Stomach smooth muscle (tissue), 2 donors: ENCODE data around the gene AMBRA1.

ENCODE experiments used
- H3K27ac ChIP-seq: one replicate; pipeline ENCODE4 v1.7.0; 2013; ENCODE audit warnings: mild to moderate bottlenecking, low read length, inconsistent platforms
- H3K27me3 ChIP-seq, 2 donors: one replicate each; pipeline ENCODE4 v1.7.0; 2013; ENCODE audit warnings: low read length in 2 of 2; ENCODE audit not compliant: insufficient read depth in 2 of 2, control insufficient read depth in 1 of 2
- H3K36me3 ChIP-seq, 2 donors: one replicate each; pipeline ENCODE4 v1.7.0; 2013; ENCODE audit warnings: low read length in 2 of 2; ENCODE audit not compliant: control insufficient read depth in 2 of 2, insufficient read depth in 2 of 2
- H3K4me1 ChIP-seq: one replicate; pipeline ENCODE4 v1.7.0; 2013; ENCODE audit warnings: low read length; ENCODE audit not compliant: control insufficient read depth, insufficient read depth
- H3K4me3 ChIP-seq, 2 donors: one replicate each; pipeline ENCODE4 v1.7.0; 2013; ENCODE audit warnings: low read length in 2 of 2
- H3K9ac ChIP-seq, 2 donors: one replicate each; pipeline ENCODE4 v1.7.0; 2013; ENCODE audit warnings: low read length in 2 of 2, mild to moderate bottlenecking in 1 of 2
- H3K9me3 ChIP-seq, 2 donors: one replicate each; pipeline ENCODE4 v1.7.0; 2013; ENCODE audit warnings: low read length in 2 of 2; ENCODE audit not compliant: control insufficient read depth in 2 of 2
- donor health status: healthy.
- donor health status: Pancreatic carcinoma.

The AMBRA1 gene

DNA sequence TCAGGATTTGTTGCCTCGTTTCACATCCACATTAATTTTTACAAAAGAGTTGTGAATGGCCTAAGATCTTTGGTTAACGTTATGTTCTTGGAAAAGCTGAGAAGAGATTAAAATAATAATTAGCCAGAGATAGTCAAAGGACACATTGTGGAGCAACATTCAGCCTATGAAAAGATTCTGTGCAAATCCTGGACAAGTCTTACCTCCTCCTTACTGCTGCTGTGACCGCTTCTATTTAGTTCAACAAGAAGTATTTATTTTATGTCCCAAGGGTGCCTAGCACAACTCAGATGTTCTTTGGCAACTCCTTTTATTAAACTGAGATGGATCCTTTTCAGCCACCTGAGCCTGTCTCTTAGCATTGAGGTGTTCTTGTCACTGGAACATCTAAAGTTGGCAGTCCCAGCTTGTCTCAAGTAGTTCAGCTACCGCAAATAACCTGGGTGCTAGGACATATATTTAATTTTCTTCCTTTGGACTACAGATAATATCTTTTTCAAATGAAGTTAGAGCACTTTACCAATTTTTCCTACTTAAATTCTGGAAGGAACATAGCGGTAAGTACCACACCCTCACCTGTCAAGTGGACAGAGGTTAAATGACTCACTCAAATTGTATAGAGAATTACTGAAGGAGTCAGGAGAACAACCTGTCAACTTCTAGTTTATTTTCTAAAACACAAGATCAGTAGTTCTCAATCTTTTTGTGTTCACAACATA, 121.7 kb downstream of the AMBRA1 start:
- H3K4me3 ChIP-seq, result no peak overlapping the region
- no peak overlapping the region for H3K9ac ChIP-seq
- peaks cover 3 to 4% of the 10 kb centered on the region in 2 donors for H3K36me3 ChIP-seq
- no peaks in the 10 kb centered on the region for H3K27me3 ChIP-seq
- H3K9me3 ChIP-seq, result no peaks in the 10 kb centered on the region
- H3K27ac ChIP-seq, result no peak overlapping the region
- no peaks in the 10 kb centered on the region for H3K4me1 ChIP-seq

DNA sequence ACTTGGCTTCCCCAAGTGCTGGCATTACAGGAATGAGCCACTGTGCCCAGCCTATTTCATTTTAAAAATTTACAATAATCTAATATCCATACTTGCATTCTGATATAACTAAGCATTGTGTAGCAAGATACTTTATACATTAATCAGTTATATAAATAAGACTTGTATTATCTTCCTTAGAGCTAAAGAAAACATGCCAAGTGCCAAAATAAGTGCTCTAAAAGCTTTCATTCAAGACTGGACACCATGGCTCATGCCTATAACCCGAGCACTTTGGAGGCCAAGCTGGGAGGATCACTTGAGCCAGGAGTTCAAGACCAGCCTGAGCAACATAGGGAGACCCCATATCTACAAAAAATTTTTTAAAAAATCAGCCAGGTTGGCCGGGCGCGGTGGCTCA, 123.9 kb downstream of the AMBRA1 start:
- Histone ChIP-seq H3K9me3 (no peaks in the 10 kb centered on the region), H3K27me3 (no peaks in the 10 kb centered on the region), H3K4me3 (no peak overlapping the region), H3K36me3 (peaks cover 3 to 4% of the 10 kb centered on the region in 2 donors), H3K27ac (no peak overlapping the region), H3K9ac (no peak overlapping the region), H3K4me1 (no peaks in the 10 kb centered on the region)

DNA sequence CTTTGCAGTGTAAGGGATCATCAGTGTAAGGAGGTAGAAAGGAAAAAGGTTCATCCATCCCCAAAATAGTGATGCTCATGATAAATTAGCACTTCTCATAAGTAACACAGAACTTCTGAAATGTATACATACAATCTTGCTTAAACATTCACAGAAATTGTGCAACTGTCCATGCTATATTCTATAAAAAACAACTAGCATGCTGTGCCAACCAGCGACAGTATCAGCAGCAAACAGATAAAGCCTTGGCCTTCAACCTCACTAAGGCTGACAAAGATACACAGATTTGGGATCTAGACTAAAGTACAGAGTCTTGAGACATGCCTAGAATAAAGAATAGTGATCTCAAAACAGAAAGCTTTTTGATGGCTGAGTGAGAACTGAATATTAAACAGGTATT, 128.1 kb downstream of the AMBRA1 start:
- Histone ChIP-seq H3K27ac (no peak overlapping the region), H3K9me3 (no peaks in the 10 kb centered on the region), H3K4me1 (no peaks in the 10 kb centered on the region), H3K9ac (no peak overlapping the region), H3K27me3 (no peaks in the 10 kb centered on the region), H3K36me3 (peaks cover 3 to 4% of the 10 kb centered on the region in 2 donors), H3K4me3 (no peak overlapping the region)

DNA sequence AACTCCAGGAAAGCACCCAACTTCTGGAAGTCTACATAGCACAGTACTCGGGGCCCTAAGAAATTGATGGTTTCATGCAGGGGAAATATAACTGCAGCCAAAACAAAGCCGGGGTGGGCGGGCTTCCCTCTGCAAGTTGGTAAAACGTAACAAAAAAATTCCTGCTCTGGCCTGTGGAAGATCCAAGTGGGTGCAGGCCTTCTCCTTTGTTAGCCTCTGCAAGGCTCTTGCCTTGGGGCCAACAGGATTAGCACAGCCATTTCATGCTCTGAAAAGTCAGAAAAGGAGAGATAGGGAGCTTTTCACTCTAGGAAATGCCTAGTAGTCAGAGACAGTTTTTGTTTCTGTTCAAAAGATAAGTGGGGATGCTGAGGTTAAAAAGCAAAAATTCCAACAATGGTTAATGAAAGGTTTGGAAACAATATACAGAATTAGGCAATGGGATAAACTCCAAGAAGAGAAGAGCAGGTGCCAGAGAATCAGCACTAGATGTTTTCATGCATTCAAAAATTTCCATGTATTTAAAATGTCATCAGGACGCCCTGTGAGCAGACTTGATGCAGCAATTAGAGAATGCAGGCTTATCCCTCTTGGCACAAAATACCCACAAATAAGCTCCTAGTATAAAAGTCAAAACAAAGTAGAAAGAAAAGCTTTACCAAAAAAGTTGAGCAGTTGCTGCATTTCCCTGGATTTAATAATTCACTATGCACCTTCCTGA, 130.0 kb downstream of the AMBRA1 start:
- H3K4me1 ChIP-seq, result no peaks in the 10 kb centered on the region
- no peak overlapping the region for H3K9ac ChIP-seq
- H3K4me3 ChIP-seq, result no peak overlapping the region
- H3K36me3 ChIP-seq, result peaks cover 3 to 4% of the 10 kb centered on the region in 2 donors
- H3K27ac ChIP-seq, result no peak overlapping the region
- H3K27me3 ChIP-seq, result no peaks in the 10 kb centered on the region
- no peaks in the 10 kb centered on the region for H3K9me3 ChIP-seq

DNA sequence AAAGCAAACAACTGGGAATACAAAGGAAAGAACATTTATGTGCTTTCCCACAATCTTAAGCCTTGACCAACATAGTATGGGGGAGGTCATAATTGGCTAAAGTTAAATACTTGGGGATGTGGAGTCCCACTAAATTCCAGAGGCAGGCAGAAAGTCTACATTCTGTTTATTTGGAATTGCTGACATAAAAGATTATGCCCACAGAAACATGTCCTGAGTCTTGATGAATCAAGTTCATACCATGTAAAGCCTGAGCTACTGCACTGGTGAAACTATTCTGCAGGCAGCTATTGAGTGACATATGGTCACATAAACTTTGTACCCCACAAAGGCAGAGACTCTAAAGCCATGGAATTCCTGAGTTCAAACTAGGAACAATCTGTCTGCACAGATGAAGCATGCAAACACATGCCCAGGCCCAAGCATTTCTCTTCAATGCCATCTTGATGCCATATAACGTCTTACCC, 132.3 kb downstream of the AMBRA1 start:
- H3K36me3 ChIP-seq, result no peaks in the 10 kb centered on the region
- H3K9me3 ChIP-seq, result no peaks in the 10 kb centered on the region
- H3K27ac ChIP-seq, result no peak overlapping the region
- H3K9ac ChIP-seq, result no peak overlapping the region
- H3K27me3 ChIP-seq, result no peaks in the 10 kb centered on the region
- no peaks in the 10 kb centered on the region for H3K4me1 ChIP-seq
- H3K4me3 ChIP-seq, result no peak overlapping the region

DNA sequence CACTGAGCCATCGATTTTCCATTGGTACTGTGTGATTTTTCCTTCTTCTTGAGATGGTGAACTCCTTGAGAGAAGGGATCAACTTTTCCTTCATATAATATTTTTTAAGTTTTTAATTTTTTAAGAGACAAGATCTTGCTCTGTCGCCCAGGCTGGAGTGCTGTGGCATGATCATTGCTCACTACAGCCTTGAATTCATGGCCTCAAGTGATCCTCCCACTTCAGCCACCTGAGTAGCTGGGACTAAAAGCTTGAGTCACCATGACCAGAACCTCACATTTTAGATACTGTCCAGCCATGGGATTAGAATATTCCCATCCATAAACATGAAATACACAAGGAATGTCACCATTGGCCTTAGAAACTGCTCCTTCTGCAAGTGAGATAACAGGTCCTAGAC, 135.3 kb downstream of the AMBRA1 start:
- Histone ChIP-seq H3K4me1 (no peaks in the 10 kb centered on the region), H3K9me3 (no peaks in the 10 kb centered on the region), H3K9ac (no peak overlapping the region), H3K4me3 (no peak overlapping the region), H3K27ac (no peak overlapping the region), H3K27me3 (no peaks in the 10 kb centered on the region), H3K36me3 (no peaks in the 10 kb centered on the region)

DNA sequence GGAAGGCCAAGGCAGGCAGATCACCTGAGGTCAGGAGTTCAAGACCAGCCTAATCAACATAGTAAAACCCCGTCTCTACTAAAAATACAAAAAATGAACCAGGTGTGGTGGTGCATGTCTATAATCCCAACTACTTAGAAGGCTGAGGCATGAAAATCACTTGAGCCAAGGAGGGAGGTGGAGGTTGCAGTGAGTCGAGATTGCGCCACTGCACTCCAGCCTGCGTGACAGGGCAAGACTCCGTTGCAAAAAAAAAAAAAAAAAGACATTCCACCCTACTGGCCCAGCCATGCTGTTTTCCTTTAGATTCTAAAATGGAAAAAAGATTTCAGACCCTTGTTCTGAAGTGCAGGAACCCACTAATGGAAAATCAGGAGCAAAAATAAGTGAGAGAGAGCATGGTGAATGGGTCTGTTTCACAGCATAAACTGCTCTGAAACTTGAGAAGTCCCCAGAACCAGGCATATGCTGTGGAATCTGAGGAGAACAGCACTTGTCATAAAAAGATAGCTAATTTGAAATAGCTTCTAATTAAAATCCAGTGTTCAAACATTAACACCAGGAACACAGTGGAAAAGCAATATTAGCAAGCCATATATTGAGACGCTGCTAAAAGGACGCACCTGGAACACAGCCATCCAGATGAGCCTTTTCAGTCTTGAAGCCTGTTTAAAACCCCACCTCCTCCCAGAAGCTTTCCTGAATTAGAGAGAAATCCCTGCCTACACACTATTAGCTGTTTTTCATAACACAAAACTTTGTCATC, 136.0 kb downstream of the AMBRA1 start:
- Histone ChIP-seq H3K9ac (no peak overlapping the region), H3K4me3 (no peak overlapping the region), H3K27me3 (no peaks in the 10 kb centered on the region), H3K36me3 (no peaks in the 10 kb centered on the region), H3K9me3 (no peaks in the 10 kb centered on the region), H3K27ac (no peak overlapping the region), H3K4me1 (no peaks in the 10 kb centered on the region)

DNA sequence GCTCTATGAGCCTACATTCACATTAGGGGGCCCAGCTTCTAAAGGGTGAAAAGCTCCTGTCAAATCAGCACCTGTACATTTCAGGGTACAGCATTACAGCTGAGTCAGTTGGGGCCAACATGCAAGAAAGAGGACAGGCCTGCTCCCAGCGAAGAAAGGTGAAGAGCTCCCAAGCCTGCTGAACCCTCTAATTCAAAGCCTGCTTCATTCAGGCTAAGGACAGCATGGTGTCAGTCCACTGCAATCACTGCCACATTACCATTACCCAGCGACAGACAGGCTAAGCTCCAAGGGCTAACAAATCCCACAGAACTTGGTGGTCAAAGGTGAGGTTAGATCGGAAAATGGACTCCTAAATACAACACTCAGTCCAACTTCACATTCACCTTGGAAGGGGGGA, 136.8 kb downstream of the AMBRA1 start:
- Histone ChIP-seq H3K9me3 (no peaks in the 10 kb centered on the region), H3K27me3 (no peaks in the 10 kb centered on the region), H3K4me1 (no peaks in the 10 kb centered on the region), H3K9ac (no peak overlapping the region), H3K27ac (no peak overlapping the region), H3K4me3 (no peak overlapping the region), H3K36me3 (no peaks in the 10 kb centered on the region)

DNA sequence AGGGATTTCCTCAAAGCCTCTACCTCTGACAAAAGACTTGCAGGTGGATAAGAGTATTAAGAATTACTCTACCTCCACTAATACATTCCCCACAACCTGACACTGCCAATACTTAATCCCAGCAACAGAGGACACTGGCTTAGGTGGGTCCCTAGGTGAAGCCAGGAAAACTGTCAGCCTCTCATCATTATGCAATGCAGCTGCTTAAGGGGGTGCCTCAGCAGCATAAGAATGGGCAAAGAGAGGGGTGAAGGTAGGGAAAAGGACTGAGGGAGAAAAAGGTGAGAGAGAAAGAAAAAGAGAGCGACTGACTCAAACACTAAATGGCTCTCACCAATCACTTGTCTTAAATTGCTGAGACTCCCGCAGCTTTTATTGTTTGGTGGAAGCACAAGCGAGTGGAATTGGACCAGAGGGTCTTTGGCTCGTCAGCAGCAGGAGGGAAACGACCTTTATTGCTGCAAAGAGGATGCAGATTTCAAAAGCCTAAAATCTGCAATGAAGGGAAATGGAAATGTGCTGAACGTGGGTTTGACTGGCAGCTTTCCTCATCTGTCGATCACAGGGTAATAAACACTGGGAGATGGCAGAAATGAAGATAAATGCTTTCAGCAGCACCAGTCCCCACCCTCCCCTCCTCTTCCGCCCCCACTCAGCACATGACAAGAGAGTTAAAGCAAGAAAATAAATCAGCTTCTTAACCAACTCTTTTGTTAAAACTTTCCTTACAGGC, 137.4 kb downstream of the AMBRA1 start:
- Histone ChIP-seq H3K27ac (no peak overlapping the region), H3K4me1 (no peaks in the 10 kb centered on the region), H3K9ac (no peak overlapping the region), H3K36me3 (no peaks in the 10 kb centered on the region), H3K9me3 (no peaks in the 10 kb centered on the region), H3K27me3 (no peaks in the 10 kb centered on the region), H3K4me3 (no peak overlapping the region)

DNA sequence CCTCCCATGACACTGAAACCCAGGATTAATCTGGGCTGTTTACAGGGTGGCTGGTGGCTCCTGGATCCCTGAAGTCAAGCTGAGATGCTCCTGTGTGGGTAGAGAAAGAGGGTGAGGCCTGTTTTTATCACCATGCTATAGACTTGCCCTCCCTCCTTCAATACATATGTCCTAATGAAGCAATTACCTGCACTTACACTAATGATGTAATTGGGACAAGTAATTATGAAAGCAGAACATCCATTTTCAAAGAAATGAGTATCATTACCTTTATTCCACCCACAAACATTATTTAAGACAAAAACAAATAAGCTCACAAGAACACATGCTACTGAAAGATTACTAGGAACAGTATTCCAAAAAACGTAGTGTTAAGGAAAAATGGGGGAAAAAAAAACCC, 138.0 kb downstream of the AMBRA1 start:
- H3K9ac ChIP-seq, result no peak overlapping the region
- H3K9me3 ChIP-seq, result no peaks in the 10 kb centered on the region
- H3K27me3 ChIP-seq, result no peaks in the 10 kb centered on the region
- no peak overlapping the region for H3K27ac ChIP-seq
- H3K36me3 ChIP-seq, result no peaks in the 10 kb centered on the region
- H3K4me3 ChIP-seq, result no peak overlapping the region
- no peaks in the 10 kb centered on the region for H3K4me1 ChIP-seq
